Measurements from ENCODE around the gene MIPOL1.
"Not testable (repeated sequence)": the region's sequence is repeated elsewhere in the genome, so short reads cannot be mapped to it uniquely, and the experiment has no call there.

Gene MIPOL1

GRCh38 chr14:37462426-37462825, 264.7 kb downstream of the MIPOL1 start:
- not testable (repeated sequence) for DNase-seq (ENCODE audit: low spot score)

- DNase-seq (ENCODE audit: low spot score): no peak
Observed at GRCh38 chr14:37464192-37464858, 266.6 kb downstream of the MIPOL1 start.

- DNase-seq (ENCODE audit: low spot score): no peak
Observed at GRCh38 chr14:37466003-37466622, 268.4 kb downstream of the MIPOL1 start.

- DNase-seq (ENCODE audit: low spot score): no peak
Observed at GRCh38 chr14:37466623-37467088, 268.9 kb downstream of the MIPOL1 start.

- no peak for DNase-seq (ENCODE audit: low spot score)
Observed at GRCh38 chr14:37469650-37470049, 271.9 kb downstream of the MIPOL1 start.

- DNase-seq (ENCODE audit: low spot score): no peak
Observed at GRCh38 chr14:37470251-37470650, 272.5 kb downstream of the MIPOL1 start.

- no peak for DNase-seq (ENCODE audit: low spot score)
Observed at GRCh38 chr14:37472906-37473305, 275.2 kb downstream of the MIPOL1 start.

- no peak for DNase-seq (ENCODE audit: low spot score)
Observed at GRCh38 chr14:37474191-37474590, 276.5 kb downstream of the MIPOL1 start.

- no peak for DNase-seq (ENCODE audit: low spot score)
Observed at GRCh38 chr14:37480446-37481290, 282.9 kb downstream of the MIPOL1 start.

- DNase-seq (ENCODE audit: low spot score): no peak
Observed at GRCh38 chr14:37482428-37482827, 284.7 kb downstream of the MIPOL1 start.

- no peak for DNase-seq (ENCODE audit: low spot score)
Observed at GRCh38 chr14:37483672-37484071, 285.9 kb downstream of the MIPOL1 start.

- DNase-seq (ENCODE audit: low spot score): no peak
Observed at GRCh38 chr14:37490607-37491006, 292.9 kb downstream of the MIPOL1 start.

GRCh38 chr14:37491076-37491475, 293.3 kb downstream of the MIPOL1 start:
- DNase-seq (ENCODE audit: low spot score): no peak

- no peak for DNase-seq (ENCODE audit: low spot score)
Observed at GRCh38 chr14:37493606-37494005, 295.9 kb downstream of the MIPOL1 start.

GRCh38 chr14:37497422-37497821, 299.7 kb downstream of the MIPOL1 start:
- no peak for DNase-seq (ENCODE audit: low spot score)

GRCh38 chr14:37501877-37502276, 304.1 kb downstream of the MIPOL1 start:
- DNase-seq (ENCODE audit: low spot score): no peak

GRCh38 chr14:37508503-37508902, 310.8 kb downstream of the MIPOL1 start:
- DNase-seq (ENCODE audit: low spot score): no peak

- no peak for DNase-seq (ENCODE audit: low spot score)
Observed at GRCh38 chr14:37512173-37512572, 314.4 kb downstream of the MIPOL1 start.

GRCh38 chr14:37515771-37516170, 318.0 kb downstream of the MIPOL1 start:
- DNase-seq (ENCODE audit: low spot score): peak; percentile 56

GRCh38 chr14:37526994-37527393, 329.3 kb downstream of the MIPOL1 start:
- DNase-seq (ENCODE audit: low spot score): no peak

- DNase-seq (ENCODE audit: low spot score): no peak
Observed at GRCh38 chr14:37539992-37540391, 342.3 kb downstream of the MIPOL1 start.

- no peak for DNase-seq (ENCODE audit: low spot score)
Observed at GRCh38 chr14:37544407-37544806, 346.7 kb downstream of the MIPOL1 start.

- no peak for DNase-seq (ENCODE audit: low spot score)
Observed at GRCh38 chr14:37545174-37545573, 347.4 kb downstream of the MIPOL1 start.

Measured in pons (tissue), 1 donor.